ENCODE data around the gene PKNOX2. TPM values are rescaled to one million over a fixed set of nuclear protein-coding genes. Genes with fewer than 3 reads are reported as not detected.

Gene PKNOX2
- total and polyA plus RNA-seq, 2 of the 4 experiments (the other 2 are of a cell fraction), result 0.72 to 2.3 TPM

DNA sequence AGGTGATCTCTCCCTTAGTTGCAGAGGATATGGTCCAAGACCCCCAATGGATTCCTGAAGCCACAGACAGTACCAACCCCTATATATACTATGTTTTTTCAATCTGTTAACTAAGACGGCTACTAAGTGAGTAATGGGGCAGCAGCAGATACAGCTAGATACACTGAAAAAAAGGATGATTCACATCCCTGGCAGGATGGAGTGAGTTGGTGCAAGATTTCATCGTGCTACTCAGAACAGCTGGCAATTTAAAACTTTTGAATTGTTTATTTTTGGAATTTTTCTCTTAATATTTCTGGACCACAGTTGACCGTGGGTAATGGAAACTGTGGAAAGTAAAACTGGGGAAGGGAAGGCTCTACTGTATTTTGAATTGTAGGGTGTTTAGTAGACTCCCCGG, 36.1 kb upstream of the PKNOX2 start:
- no peaks in the 10 kb centered on the region for H3K79me1 ChIP-seq (ENCODE audit: low read depth in 1 of 2, low read length in 2 of 2)
- DNase-seq (peak; percentile 93), ATAC-seq (ENCODE audit: low read depth) (peak; percentile 91)
- peak overlapping the region; percentile 36 for H2BK120ac ChIP-seq (ENCODE audit: low read depth, low read length)
- no peak overlapping the region for H2AK9ac ChIP-seq (replicated peaks; ENCODE audit: low read depth, low read length, poor library complexity)
- H2AK5ac ChIP-seq (ENCODE audit: low read depth, low read length), result no peak overlapping the region
- no peaks in the 10 kb centered on the region for H3K27me3 ChIP-seq (ENCODE audit: control insufficient read depth, insufficient read depth, low read length)
- H4K8ac ChIP-seq (ENCODE audit: low read depth in 2 of 2, low read length in 2 of 2), result peak overlapping the region in 1 of 2 experiments; percentile 47; a peak in 1 of 4 replicates
- no peaks in the 10 kb centered on the region for H3K9me1 ChIP-seq (ENCODE audit: insufficient read depth, low read length)
- H2BK5ac ChIP-seq (ENCODE audit: low read depth, low read length, poor library complexity, severe bottlenecking), result peak overlapping the region; percentile 35
- peak overlapping the region; percentile 48 for H3K18ac ChIP-seq (ENCODE audit: low read depth, low read length)
- no peaks in the 10 kb centered on the region for H4K20me1 ChIP-seq (ENCODE audit: insufficient read depth, low read length)
- H3K14ac ChIP-seq (replicated peaks; ENCODE audit: low read depth, low read length), result 0 out of 2 replicates have a peak overlapping the region, but pooled peaks have one; percentile 8
- H3K9me3 ChIP-seq (ENCODE audit: control insufficient read depth, insufficient read depth, low read length), result no peaks in the 10 kb centered on the region
- H3K4me1 ChIP-seq (ENCODE audit: control insufficient read depth, insufficient read depth, low read length), result peaks cover 17% of the 10 kb centered on the region
- peak overlapping the region; percentile 38 for H2AFZ ChIP-seq (replicated peaks; ENCODE audit: low read length, poor library complexity)
- H3K27ac ChIP-seq (ENCODE audit: insufficient read depth, low read length), result peak overlapping the region; percentile 75; the same call in 1 of the 2 replicates
- H3K36me3 ChIP-seq (ENCODE audit: control insufficient read depth, insufficient read depth, low read length), result no peaks in the 10 kb centered on the region
- TF ChIP-seq RFX5 (IDR thresholded peaks at IDR 0.05; ENCODE audit: low read depth, low read length) (no peak), FOS (IDR thresholded peaks at IDR 0.05; ENCODE audit: low read depth, low read length) (peak; percentile 58), CEBPB (IDR thresholded peaks at IDR 0.05; ENCODE audit: low read depth, low read length) (peak; percentile 72)
- H4K5ac ChIP-seq (ENCODE audit: low read depth, low read length), result no peak overlapping the region; the same call in 1 of the 2 replicates
- H3K56ac ChIP-seq (ENCODE audit: extremely low read depth, insufficient read depth, low read length), result no peak overlapping the region
- intact Hi-C loops (cut with micrococcal nuclease) (no loop called here), in situ Hi-C loops (cut with MboI; ENCODE audit: low sequenced_read_pairs) (no loop called here), dilution Hi-C loops (cut with HindIII; ENCODE audit: low sequenced_read_pairs, unreplicated experiment) (no loop called here)
- WGBS, 2 experiments (ENCODE audit: extremely low coverage in 2 of 2, insufficient read length in 1 of 2), result 0% methylated on average over 1 of the region's 4 CpGs; no CpG with 5 or more reads in 1 of the 2 experiments
- peak overlapping the region; percentile 17; the same call in 1 of the 2 replicates for H3K4ac ChIP-seq (ENCODE audit: low read depth, low read length)
- no peak overlapping the region for H2BK15ac ChIP-seq (ENCODE audit: low read depth, low read length)
- H4K91ac ChIP-seq (ENCODE audit: insufficient read depth, low read depth, low read length), result no peak overlapping the region
- no peak overlapping the region for H3K4me3 ChIP-seq (ENCODE audit: insufficient read depth, low read depth, low read length)
- H3K23ac ChIP-seq (ENCODE audit: low read depth, low read length), result no peak overlapping the region
- no peak overlapping the region; the same call in 1 of the 2 replicates for H2BK20ac ChIP-seq (ENCODE audit: low read depth, low read length)
- H3K9ac ChIP-seq (ENCODE audit: low read depth, low read length), result no peak overlapping the region
- H3K4me2 ChIP-seq (ENCODE audit: low read depth, low read length), result peak overlapping the region; percentile 41
- BruUV-seq (replicated peaks), result no TSS peak
- ChIA-PET CTCF (interaction anchor here (2.1 kb wide), 1 partner anchor 14 kb away, joined by 8 read pairs; no protein-coding TSS in a partner anchor), POLR2A (ENCODE audit: unreplicated experiment) (interaction anchor here (1.1 kb wide), 1 partner anchor 17 kb away, joined by 3 read pairs; the partner anchor contains the start of gene TMEM218)

Data from IMR-90 (cell line).